BLaER1 treated with 17β-estradiol and CSF1 and Interleukin-3, amounts not matched to agents 10 nM and 100 nM (cell line): ENCODE results near the gene HOXC13.

Source experiments
- H3K27ac ChIP-seq, 11 experiments: shearing (Covaris generic); formaldehyde crosslinking; 2 replicates each; pipeline ENCODE4 v1.8.1; 2022
- H3K27me3 ChIP-seq, 11 experiments: shearing (Covaris generic); formaldehyde crosslinking; 2 replicates each; pipeline ENCODE4 v1.8.1; 2022
- H3K36me3 ChIP-seq, 11 experiments: shearing (Covaris generic); formaldehyde crosslinking; 2 replicates each; pipeline ENCODE4 v1.8.1; 2022
- H3K4me1 ChIP-seq, 10 experiments: shearing (Covaris generic); formaldehyde crosslinking; 2 replicates each; pipeline ENCODE4 v1.8.1; 2022
- H3K4me2 ChIP-seq, 11 experiments: shearing (Covaris generic); formaldehyde crosslinking; 2 replicates each; pipeline ENCODE4 v1.8.1; 2022
- H3K4me3 ChIP-seq, 10 experiments: shearing (Covaris generic); formaldehyde crosslinking; 2 replicates each; pipeline ENCODE4 v1.8.1; 2022
- H3K9ac ChIP-seq, 11 experiments: shearing (Covaris generic); formaldehyde crosslinking; 2 replicates each; pipeline ENCODE4 v1.8.1; 2022
- H3K9me3 ChIP-seq, 11 experiments: shearing (Covaris generic); formaldehyde crosslinking; replicated peaks in 1 of 11; 2 replicates each; pipeline ENCODE4 v1.8.1; 2022
- H4K20me1 ChIP-seq, 11 experiments: shearing (Covaris generic); formaldehyde crosslinking; 2 replicates each; pipeline ENCODE4 v1.8.1; 2022
- Cebpa-rat ChIP-seq, 11 experiments: shearing (Covaris generic); IDR thresholded peaks; 2 replicates each; pipeline ENCODE4 v1.8.1; 2022

Gene HOXC13

DNA sequence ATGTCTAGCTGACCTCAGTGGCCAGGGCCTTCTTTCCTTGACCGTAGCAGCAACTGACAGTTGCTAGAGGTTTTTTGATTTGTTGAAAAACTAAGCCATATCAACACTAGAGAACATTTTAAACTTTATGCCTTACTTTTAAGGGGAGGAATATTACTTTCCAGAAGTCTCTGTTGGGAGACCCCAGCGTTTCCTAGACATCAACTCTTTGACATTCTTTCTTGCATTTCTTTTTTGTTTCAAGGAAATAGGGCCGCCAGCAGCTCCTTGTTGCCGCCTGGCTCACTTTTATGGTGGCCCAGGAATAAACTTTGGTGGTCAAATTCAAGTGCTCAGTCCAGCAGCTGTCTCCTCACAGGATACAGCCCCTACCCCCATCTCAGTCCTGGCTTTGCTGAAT lies 31.8 kb downstream of the HOXC13 start:
- H3K36me3 ChIP-seq = no peaks in the 10 kb centered on the region
- H4K20me1 ChIP-seq = peaks cover 0 to 95% (median 80%) of the 10 kb centered on the region in 11 experiments; a peak in 17 of 22 replicates
- no peak overlapping the region for H3K27ac ChIP-seq
- peaks cover 0 to 10% (median 5%) of the 10 kb centered on the region in 10 experiments; a peak in 9 of 20 replicates for H3K4me1 ChIP-seq
- H3K9me3 ChIP-seq = peaks cover 0 to 44% (median 11%) of the 10 kb centered on the region in 11 experiments; a peak in 17 of 22 replicates
- no peak for TF ChIP-seq Cebpa-rat (IDR thresholded peaks at IDR 0.05)
- no peak overlapping the region for H3K9ac ChIP-seq
- peaks cover 100% of the 10 kb centered on the region in 11 experiments for H3K27me3 ChIP-seq
- no peak overlapping the region for H3K4me2 ChIP-seq
- no peak overlapping the region for H3K4me3 ChIP-seq

DNA sequence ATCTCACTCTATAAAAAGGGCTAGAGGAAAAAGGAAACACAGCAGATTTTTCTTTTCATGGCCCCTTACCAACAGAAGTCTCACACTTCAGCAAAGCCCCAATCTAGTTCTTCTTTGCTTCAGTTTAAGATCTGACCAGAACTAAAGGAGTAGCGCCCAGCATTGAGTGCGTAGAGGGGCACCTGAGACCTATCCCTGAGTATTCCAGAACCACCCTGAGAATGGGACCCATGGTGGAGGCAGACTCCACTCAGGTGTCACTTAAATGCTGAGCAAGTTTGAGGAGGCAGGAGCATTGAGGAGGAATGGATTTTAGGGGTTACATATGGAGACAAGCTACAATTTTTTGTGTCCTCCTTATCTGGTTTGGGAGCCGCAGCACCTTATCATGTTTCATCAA lies 32.5 kb downstream of the HOXC13 start:
- H3K27me3 ChIP-seq = peaks cover 100% of the 10 kb centered on the region in 11 experiments
- no peak overlapping the region for H3K4me2 ChIP-seq
- no peak overlapping the region for H3K4me3 ChIP-seq
- no peaks in the 10 kb centered on the region for H3K36me3 ChIP-seq
- no peak overlapping the region for H3K27ac ChIP-seq
- peaks cover 0 to 95% (median 80%) of the 10 kb centered on the region in 11 experiments; a peak in 17 of 22 replicates for H4K20me1 ChIP-seq
- no peak for TF ChIP-seq Cebpa-rat (IDR thresholded peaks at IDR 0.05)
- H3K9me3 ChIP-seq = peaks cover 5 to 44% (median 16%) of the 10 kb centered on the region in 11 experiments
- H3K4me1 ChIP-seq = peaks cover 0 to 12% (median 5%) of the 10 kb centered on the region in 10 experiments; a peak in 9 of 20 replicates
- no peak overlapping the region for H3K9ac ChIP-seq

DNA sequence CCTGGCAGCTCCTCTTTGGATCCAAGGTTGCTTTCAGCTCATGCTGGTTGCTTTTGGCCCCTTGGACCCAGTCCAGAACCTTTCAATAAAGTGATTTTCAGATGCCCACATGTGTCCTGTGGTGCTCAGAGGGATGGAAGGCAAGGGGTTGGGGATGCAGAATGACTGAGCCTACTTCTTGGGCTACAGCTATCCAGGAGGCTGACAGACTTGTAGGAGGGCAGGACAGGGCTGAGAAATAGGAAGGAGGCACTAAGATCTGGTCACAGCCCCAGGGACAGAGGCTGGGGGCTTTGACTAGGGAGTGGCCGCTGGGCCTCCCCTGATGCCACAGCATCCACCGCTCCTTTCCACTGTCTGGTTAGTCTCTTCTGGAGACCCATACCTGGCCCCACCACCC lies 33.1 kb downstream of the HOXC13 start:
- no peak overlapping the region for H3K27ac ChIP-seq
- H3K4me3 ChIP-seq = no peak overlapping the region
- no peak overlapping the region for H3K9ac ChIP-seq
- H3K4me2 ChIP-seq = no peak overlapping the region
- peaks cover 100% of the 10 kb centered on the region in 11 experiments for H3K27me3 ChIP-seq
- peaks cover 0 to 95% (median 80%) of the 10 kb centered on the region in 11 experiments; a peak in 17 of 22 replicates for H4K20me1 ChIP-seq
- H3K4me1 ChIP-seq = peaks cover 0 to 12% (median 5%) of the 10 kb centered on the region in 10 experiments; a peak in 9 of 20 replicates
- H3K36me3 ChIP-seq = no peaks in the 10 kb centered on the region
- no peak for TF ChIP-seq Cebpa-rat (IDR thresholded peaks at IDR 0.05)
- peaks cover 9 to 44% (median 21%) of the 10 kb centered on the region in 11 experiments for H3K9me3 ChIP-seq

DNA sequence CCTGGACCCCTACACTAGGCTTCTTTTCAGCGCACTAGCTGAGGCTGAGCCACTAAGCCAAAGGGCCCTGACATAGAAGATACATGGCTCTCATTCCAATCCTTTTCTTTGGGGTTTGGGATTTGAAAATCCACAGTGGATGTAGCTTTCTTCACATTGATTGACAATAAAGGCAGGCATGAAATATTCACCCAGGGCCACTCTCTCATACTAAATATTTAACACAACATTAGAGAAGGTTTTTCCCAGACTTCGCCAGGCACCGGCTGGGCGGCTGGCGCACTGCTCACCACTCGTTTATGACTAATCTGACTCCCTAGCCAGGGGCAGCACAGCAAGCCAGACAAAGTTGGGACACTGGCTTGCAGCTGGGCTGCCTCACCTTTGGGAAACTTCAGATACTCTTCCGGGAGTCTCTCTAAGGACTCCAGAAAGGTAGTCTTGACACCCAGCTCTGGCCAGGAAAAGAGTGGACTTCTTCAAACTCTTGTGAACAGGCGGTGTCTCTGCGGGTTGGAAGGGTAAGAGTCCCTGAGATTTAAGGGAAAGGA lies 33.6 kb downstream of the HOXC13 start:
- TF ChIP-seq Cebpa-rat (IDR thresholded peaks at IDR 0.05) = no peak
- Histone ChIP-seq H3K9me3 (peaks cover 9 to 43% (median 27%) of the 10 kb centered on the region in 11 experiments), H3K4me1 (peaks cover 0 to 12% (median 5%) of the 10 kb centered on the region in 10 experiments; a peak in 9 of 20 replicates), H3K36me3 (no peaks in the 10 kb centered on the region), H4K20me1 (peaks cover 0 to 95% (median 80%) of the 10 kb centered on the region in 11 experiments; a peak in 17 of 22 replicates), H3K4me3 (no peak overlapping the region), H3K9ac (no peak overlapping the region), H3K4me2 (no peak overlapping the region), H3K27ac (no peak overlapping the region), H3K27me3 (peaks cover 100% of the 10 kb centered on the region in 11 experiments)

DNA sequence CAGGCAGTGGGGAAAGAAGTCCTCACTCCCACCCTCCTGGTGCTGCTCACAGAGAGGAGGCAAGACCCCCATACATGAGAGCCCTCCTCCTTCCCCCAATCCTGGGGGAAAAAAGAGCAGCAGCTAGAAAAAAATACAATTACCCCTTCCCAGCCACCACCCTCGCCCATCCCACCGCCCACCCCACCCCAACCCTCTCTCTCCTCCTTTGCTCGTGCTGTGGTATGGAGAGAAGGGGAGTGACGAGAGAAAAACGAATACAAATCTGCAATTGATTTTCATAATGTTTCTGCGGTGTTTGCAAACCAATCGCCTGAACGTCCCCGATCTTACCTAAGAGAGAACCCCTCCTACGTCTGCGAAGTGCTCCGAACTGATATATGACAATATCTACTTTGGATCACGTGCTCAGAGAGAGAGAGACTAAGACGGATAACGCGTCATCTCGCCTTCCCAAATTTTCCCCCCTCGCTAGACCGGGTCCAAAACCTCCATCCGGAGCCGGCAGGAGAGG lies 34.1 kb downstream of the HOXC13 start, which contains the start of gene HOXC11:
Gene HOXC11, plus strand, starts transcription at position 405 of the 514 bp plus-strand sequence. CDS start 116 bp downstream, outside the sequence.
- H3K27me3 ChIP-seq = peaks cover 100% of the 10 kb centered on the region in 11 experiments
- peak within 1 kb of the TSS in 2 of 11 experiments; percentile 88 to 89; a peak in 3 of 22 replicates for H3K4me2 ChIP-seq
- H3K4me3 ChIP-seq = peak within 1 kb of the TSS in 2 of 10 experiments; percentile 7 to 11; a peak in 1 of 20 replicates
- no peaks in the 10 kb centered on the region for H3K36me3 ChIP-seq
- TF ChIP-seq Cebpa-rat (IDR thresholded peaks at IDR 0.05) = no peak
- peaks cover 0 to 94% (median 76%) of the 10 kb centered on the region in 11 experiments; a peak in 17 of 22 replicates for H4K20me1 ChIP-seq
- H3K9ac ChIP-seq = no peak within 1 kb of the TSS
- peaks cover 0 to 12% (median 5%) of the 10 kb centered on the region in 10 experiments; a peak in 9 of 20 replicates for H3K4me1 ChIP-seq
- H3K9me3 ChIP-seq = peaks cover 9 to 43% (median 28%) of the 10 kb centered on the region in 11 experiments
- no peak within 1 kb of the TSS for H3K27ac ChIP-seq

DNA sequence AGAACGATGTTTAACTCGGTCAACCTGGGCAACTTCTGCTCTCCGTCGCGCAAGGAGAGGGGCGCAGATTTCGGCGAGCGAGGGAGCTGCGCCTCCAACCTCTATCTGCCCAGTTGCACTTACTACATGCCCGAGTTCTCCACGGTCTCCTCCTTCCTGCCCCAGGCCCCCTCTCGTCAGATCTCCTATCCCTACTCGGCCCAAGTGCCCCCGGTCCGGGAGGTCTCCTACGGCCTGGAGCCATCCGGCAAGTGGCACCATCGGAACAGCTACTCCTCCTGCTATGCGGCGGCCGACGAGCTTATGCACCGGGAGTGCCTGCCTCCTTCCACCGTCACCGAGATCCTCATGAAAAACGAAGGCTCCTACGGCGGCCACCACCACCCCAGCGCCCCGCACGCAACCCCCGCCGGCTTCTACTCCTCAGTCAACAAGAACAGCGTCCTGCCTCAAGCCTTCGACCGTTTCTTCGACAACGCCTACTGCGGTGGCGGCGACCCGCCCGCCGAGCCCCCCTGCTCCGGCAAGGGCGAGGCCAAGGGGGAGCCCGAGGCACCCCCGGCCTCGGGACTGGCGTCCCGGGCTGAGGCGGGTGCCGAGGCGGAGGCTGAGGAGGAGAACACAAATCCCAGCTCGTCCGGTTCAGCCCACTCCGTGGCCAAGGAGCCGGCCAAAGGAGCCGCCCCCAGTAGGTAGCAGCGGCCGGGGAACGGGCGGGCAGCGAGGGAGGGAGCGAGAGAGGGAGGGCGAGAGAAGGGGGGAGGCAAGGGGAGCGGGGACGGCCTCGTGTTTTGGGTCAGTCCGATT lies 34.8 kb downstream of the HOXC13 start:
- Histone ChIP-seq H4K20me1 (peaks cover 0 to 91% (median 71%) of the 10 kb centered on the region in 11 experiments; a peak in 17 of 22 replicates), H3K4me3 (peak overlapping the region in 2 of 10 experiments; percentile 7 to 11; a peak in 1 of 20 replicates), H3K36me3 (no peaks in the 10 kb centered on the region), H3K9me3 (peaks cover 9 to 44% (median 28%) of the 10 kb centered on the region in 11 experiments), H3K27me3 (peaks cover 100% of the 10 kb centered on the region in 11 experiments), H3K4me2 (peak overlapping the region in 2 of 11 experiments; percentile 88 to 89; a peak in 3 of 22 replicates), H3K9ac (no peak overlapping the region), H3K4me1 (peaks cover 0 to 12% (median 5%) of the 10 kb centered on the region in 10 experiments; a peak in 9 of 20 replicates), H3K27ac (no peak overlapping the region)
- no peak for TF ChIP-seq Cebpa-rat (IDR thresholded peaks at IDR 0.05)

DNA sequence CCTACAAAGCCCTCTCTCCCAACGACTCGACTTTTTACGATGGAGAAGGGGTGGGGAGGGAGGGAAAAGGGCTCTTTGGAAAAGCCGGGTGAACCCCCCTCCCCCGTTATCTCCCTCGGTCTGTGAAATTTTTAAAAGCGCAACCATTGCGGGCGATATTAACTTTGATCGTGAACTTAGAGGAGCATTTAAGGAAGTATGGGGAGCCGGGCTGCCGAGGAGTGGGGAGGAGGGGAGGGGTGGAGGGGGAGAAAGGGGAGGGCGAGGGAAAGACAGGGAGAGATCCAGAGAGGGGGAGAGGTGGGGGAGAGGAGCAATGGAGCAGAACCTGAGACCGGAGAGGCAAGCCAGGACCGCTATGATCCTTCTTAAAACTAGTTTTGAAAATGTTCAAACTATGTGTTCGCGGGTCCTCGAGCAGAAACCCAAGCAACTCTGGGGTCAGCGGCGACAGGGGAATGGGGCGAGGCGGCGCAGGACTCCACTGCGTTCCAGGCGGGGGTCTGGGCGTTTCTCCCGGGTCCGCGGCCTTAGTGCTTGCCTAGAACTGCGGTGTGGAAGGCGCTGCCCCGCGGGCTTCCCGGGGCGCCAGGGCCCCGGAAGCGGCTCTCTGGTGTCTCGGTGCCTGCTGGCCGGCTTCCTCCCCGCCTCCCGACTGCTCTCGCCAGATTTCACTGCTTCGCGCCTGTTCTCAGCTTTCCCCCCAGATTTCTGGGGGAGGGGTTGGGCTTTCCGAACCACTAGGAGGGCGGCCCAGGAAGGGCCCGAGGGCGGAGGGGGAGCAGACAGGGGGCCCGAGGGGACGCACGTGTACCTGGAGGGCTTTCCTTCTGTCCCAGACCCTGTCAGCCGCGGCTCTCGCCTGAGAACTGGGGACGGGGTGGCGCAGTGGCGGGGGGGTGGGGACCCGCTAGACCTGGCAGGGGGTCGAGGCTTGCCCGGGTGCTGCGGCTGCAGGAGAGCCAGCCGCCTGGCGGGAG lies 35.7 kb downstream of the HOXC13 start, which contains the start of gene HOTAIR:
Gene HOTAIR, minus strand, starts transcription at position 871 of the 980 bp plus-strand sequence.
- H4K20me1 ChIP-seq = peaks cover 0 to 86% (median 70%) of the 10 kb centered on the region in 11 experiments; a peak in 17 of 22 replicates
- H3K9me3 ChIP-seq = peaks cover 9 to 53% (median 28%) of the 10 kb centered on the region in 11 experiments
- no peak within 1 kb of the TSS for H3K27ac ChIP-seq
- peaks cover 0 to 12% (median 5%) of the 10 kb centered on the region in 10 experiments; a peak in 9 of 20 replicates for H3K4me1 ChIP-seq
- H3K36me3 ChIP-seq = no peaks in the 10 kb centered on the region
- peaks cover 100% of the 10 kb centered on the region in 11 experiments for H3K27me3 ChIP-seq
- peak within 1 kb of the TSS; percentile 38 to 89 (median 59); a peak in 21 of 22 replicates for H3K4me2 ChIP-seq
- H3K9ac ChIP-seq = peak within 1 kb of the TSS in 2 of 11 experiments; percentile 57 to 66; a peak in 4 of 22 replicates
- H3K4me3 ChIP-seq = peak within 1 kb of the TSS in 9 of 10 experiments; percentile 19 to 61 (median 47); a peak in 11 of 20 replicates
- no peak for TF ChIP-seq Cebpa-rat (IDR thresholded peaks at IDR 0.05)
